IPS DF 4.7 (cell line): Measurements from ENCODE around the gene UBE2QL1.

Experiments used
- DNase-seq: peaks from one replicate; pipeline ENCODE4 v3.0.0-alpha.2; 2013; ENCODE audit warnings: low spot score; ENCODE audit errors: extremely low read depth

UBE2QL1 gene

DNA sequence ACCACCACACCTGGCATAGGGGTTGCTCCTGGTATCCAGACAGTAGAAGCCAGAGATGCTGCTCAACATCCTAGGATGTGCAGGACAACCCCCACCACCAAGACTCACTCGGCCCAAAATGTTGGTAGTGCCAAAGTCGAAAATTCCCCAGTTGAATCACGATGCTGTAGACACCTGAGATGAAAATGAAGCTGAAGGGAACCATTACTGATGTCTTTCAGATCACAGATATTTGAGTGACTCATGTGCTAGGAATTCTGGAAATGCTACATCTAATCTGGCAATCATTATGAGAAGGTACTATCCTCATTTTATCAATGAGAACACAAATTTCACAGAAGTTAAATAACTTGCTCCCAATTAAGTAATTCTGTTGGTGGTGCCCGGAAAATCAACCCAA lies 21.0 kb upstream of the UBE2QL1 start:
- no peak for DNase-seq

DNA sequence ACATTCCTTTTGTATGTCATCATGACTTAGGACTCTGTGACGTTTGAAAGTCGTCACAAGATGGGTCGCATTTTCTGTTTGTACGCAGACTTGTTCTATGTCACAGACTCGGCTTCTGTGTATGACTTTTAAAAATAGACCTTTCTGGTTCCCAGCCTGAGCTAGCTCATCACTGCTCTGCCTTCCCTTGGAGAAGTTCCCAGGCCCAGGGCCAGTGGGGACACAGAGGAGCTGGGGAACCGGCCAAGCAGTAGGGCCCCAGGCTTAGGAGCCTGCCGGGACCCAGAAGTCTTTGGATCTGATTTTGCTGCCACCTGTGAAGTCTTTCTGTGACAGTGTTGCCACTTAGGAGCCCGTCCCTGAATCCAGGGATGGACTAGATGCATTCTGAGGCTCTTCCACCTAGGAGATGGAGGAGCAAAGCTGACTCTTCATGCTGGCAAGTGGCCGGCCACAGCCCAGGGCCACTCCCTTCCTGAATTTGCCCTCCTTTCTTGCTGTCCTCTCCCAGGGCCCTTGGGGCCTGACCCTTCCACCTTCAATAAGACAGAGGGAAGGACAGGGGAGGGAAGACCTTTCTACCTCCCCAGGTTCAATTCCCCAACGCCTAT lies 18.1 kb upstream of the UBE2QL1 start:
- no peak for DNase-seq

DNA sequence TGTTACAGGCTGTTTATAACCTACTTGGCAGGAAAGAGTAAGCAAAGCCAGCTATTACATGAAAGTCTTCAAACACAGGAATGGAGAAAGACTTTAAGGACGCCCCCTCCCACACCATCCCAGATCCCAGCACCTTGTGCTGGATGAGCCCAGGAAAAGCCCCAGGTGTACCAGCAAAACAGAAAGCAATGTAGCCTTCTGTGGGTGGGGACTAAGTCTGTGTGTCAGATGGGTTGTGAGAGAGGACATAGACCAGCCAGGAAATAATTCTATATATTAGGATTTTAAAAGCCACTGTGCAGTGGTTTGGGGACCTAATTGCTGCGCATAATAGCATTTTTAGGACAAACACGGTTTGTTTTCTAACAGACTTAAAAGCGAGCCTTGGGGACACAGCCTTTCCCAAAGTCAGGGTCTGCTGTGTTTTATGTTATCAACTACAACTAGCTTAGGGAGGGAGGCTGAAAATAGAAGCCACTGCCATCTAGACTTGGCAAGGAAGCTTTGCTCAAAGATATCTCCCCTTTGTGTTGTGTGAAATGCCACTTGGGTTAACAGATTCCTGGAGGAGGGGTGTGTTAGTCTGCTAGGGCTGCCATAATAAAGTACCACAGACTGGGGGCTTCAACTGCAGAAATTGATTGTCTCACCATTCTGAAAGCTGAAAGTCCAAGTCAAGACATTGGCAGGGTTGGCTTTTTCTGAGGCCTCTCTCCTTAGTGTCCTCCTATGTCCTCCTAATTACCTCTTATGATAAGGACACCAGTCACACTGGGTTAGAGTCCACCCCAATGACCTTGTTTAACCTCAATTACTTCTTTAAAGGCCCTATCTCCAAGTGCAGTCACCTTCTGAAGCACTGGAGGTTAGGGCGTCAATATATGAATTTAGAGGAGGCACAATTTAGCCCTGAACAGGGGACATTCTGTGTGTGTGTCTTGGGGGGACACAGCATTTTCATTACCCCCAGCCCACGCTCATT lies 17.2 kb upstream of the UBE2QL1 start:
- no peak for DNase-seq

DNA sequence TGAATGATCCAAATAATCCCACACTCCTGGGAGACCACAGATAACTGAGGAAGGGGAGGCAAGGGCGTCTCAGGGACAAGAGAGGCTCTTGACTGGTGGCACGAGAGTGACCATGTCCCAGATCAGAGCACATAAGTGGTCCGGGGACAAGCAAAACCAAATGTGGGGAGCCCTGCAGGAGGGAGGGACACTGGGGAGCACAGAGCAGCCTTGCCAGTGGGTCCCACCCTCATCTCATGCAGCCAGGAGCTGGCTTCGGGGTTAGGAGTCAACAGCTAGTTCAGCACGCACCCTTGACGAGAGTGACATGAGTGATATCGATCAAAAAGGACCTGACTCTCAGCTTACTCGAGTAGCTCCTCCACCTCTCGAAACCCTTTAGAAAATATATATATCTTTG lies 16.5 kb upstream of the UBE2QL1 start:
- no peak for DNase-seq

DNA sequence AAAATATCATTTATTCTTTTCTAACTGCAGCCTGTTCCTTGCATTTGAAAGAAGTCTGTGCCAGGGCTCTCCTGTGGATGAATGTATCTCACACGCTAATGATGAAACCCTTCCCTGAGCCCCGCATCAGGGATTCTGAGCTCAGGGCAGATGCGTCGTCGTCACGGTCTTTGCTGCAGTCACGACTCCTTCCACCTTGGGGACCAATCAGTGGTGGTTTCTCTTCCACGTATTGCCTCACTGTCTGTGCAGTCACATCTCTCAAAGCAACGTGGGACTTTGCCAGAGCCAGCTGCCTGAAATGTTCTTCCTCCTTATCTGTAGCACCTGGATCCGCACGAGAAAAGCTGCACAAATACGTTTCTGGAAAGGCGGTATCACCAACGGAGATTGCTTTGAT lies 13.9 kb upstream of the UBE2QL1 start:
- DNase-seq, result no peak

DNA sequence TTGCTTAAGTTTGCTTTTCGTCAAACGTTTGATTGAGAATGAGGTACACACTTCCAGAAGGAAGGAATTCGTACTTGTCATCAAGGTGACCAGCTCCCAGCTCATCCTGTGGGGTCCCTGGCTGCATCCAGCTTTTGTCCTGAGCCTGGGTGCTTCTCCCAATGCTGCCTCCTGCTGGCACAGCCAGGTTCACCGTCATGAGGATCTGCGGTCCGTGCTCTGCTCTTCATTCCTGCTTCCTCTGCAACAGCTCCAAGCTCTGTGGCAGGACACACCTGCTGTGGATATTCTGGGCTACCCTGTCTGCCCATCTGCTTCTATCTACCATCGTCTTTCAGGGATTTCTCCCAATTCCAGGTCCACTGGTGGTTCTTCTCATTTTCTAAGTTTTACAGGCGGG lies 13.3 kb upstream of the UBE2QL1 start:
- peak; percentile 19 for DNase-seq

DNA sequence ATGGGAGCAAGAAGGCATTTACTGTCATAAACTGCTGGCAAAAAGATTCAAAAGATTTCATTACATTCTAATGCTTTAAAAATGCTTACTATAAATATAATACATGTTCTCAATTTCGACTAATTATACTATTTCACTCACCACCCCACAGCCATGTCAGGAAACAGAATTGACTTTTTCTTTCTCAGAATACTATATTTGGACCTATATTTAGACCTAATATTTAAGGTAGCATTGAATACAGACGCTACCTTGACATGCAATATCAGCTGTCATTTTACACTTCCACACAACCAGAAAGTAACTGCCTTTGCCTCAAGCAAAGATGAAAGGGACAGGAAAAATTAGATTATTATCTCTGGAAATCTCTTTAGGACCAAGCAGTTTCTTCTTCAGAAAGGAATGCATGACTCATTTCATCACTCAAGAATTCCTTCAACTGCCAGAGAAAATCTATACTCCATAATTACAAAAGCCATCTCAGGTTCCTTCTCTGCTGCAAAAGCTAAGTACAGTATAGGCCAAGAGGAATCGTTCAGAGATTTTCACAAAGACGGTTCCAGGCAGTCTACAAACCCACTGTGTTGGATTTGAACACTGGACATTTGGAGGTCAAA lies 11.8 kb upstream of the UBE2QL1 start:
- DNase-seq, result no peak

DNA sequence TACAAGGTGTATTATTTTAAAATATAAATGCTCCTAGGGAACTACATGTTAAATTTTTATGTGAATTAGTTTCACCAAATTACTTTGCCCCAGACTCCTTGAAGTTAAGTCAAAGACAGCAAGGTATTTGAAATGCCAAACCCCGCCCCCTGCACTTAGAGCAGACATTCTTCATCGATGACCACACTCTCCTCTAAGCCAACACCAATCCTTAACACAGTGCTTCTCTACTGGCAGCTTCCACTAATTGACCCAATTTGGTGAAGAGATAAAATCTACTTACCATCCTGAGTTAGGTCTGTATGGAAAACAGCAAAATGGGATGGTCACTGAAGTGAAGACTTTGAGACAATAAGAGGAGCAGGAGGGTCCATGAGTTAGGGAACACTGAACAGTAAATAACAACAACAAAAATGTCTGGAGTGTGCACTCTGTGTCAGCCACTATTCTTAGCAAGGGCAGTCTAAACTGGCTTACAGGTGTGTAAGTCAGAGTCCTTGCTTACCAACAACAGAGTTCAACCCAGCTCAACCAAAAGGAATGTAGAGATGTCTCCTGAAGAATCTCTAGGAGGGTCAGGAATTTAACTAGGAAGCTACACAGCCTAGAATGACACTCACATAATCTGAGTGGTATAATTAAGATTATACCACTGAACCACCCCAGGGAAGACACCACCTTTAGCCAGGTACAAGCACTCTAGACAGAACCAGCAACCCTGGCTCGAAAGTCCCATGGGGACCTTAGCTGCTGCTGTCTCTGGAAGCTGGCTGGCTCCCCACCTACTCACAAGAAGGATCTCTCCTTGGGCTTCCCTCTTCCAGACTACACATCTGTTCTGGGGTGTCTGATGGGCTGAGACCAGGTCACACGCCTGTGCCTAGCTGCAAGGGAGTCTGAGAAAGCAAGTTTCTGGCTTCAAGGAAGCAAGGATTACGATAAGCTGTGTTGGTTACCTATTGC lies 8.8 kb upstream of the UBE2QL1 start:
- DNase-seq, result no peak

DNA sequence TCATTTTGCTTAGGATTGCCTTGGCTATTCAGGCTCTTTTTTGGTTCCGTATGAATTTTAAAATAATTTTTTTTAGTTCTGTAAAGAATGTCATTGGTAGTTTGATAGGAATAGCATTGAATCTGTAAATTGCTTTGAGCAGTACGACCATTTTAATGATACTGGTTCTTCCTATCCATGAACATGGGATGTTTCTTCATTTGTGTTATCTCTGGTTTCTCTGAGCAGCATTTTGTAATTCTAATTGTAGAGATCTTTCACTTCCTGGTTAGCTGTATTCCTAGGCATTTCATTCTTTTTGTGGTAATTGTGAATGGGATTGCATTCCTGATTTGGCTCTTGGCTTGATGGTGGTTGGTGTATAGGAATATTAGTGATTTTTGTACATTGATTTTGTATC lies 6.3 kb upstream of the UBE2QL1 start:
- no peak for DNase-seq

DNA sequence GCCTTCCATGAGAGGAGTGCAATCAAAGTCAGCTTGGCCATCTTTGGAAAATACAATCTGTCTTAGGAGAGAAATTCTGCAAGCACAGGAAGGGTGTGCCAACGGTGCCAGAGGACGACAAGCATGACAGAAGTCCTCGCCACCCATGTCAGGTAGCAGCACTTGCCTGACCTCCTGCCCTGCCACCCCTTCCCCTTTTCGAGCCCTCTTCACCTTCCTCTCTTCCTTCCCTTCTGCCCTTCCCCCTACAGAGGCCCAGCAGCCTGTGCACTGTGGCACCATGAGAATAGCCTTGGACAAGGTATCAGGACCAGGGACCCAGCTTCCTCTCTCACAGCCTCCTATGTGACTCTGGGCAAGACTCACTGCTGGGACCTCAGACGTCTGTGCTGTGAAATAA lies 5.3 kb upstream of the UBE2QL1 start:
- no peak for DNase-seq

DNA sequence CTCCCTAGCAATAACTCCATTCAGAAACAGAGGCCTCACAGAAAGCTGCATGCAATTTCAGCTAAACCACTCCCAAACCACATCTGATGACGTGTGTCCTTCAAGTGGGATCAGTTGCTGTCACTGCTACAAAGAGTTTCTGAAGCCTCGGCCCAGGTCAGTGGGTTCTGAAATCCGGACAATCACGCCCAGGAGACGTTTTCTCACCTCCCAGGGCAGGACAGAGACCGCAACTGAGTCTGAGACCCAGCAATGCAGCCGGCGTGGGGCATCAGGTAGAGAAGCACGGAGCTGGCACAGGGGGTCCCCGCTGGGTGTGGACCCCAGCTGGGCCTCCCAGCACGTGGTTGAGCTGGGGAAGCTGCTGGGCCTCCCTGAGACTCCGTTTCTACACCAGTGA lies 2.6 kb upstream of the UBE2QL1 start:
- DNase-seq, result no peak

DNA sequence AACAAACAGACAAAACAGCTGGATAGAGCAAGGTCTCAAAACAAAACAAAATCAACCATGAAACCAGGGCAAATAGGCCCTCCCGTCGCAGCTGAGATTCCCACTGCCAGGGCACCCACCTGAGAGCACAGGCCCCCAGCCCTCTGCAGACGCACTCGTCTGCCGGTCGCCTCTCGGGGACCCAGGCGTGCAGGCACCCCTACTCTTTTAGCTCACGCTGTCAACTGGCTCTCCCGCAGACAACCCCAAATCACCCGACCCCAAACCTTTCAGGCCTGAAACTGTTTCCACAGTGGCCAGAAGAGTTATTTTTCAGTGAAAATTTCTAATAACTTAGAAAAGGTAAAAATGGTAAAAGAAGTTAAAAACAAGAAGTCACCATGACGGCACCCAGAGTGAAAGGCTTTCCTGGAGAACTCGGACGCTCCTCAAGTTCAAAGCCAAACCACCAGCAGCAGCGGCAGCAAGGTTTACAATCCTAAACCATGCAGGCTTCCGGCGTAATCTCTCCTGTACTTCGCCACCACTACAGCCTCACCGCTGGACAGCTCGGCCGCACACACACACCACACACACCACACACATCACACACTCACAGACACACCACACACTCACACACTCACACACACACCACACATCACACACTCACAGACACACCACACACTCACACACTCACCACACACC lies 1.9 kb upstream of the UBE2QL1 start:
- no peak for DNase-seq

DNA sequence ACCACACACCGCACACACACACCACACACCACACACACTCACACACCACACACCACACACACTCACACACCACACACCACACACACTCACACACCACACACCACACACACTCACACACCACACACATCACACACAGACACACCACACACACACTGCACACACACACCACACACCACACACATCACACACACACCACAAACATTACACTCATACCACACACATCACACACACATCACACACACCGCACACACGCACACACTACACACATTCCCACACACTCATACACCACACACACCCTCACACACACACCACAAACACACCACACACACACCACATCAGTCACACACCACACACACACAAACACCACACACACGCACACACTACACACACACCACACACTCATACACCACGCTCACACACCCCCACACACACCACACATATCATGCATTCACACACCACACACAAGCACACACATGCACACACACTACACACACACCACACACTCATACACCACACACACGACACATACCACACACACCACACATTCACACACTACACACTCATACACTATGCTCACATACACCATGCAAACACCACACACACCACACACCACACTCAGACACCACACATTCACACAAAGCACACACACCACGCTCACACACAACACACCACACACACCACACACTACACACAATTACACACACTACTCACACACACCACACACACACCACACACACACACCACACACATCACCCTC lies 1.1 kb upstream of the UBE2QL1 start:
- DNase-seq, result no peak

DNA sequence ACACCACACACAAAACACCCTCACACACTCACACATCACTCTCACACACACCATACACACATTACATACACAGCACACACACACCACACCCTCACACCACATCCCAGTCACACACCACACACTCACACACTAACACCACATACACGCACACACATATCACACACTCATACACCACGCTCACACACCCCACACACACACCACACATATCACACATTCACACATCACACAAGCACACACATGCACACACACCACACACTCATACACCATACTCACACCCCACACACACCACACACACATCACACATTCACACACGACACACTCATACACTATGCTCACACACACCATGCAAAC lies 543 bp upstream of the UBE2QL1 start:
- no peak for DNase-seq

DNA sequence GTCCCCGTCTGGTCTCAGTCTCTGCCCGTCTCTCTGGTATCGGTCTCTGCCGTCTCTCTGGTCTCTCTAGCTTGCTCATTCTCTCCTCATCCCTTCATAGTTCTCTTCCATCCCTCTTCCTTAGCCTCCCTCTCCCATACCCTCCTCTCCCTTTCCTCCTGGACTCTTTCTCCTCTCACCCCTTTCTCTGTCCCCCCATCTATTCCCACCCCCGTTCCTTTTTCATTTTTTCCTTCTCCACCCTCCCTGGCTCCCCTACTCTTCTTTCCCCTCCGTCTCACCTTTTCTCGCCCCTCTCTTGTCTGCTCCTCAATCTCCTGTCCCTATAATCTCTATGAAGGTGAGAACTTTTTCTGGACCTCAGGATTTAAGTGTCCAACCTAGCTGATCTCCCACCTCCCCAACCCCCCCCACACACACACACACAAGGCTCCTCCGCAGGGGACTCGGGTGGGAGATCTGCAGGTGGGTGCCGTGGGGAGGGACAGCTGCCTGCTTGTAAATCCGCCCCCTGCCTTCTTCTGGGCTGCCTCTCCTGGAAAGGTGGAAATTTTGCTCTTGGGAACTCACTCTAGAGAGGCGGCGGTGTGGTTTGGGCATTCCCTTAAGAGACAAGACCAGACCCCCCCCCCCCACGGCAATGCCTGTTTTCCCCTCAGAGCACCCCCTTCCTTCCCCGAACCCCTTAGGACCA lies 953 bp downstream of the UBE2QL1 start:
- DNase-seq, result no peak

DNA sequence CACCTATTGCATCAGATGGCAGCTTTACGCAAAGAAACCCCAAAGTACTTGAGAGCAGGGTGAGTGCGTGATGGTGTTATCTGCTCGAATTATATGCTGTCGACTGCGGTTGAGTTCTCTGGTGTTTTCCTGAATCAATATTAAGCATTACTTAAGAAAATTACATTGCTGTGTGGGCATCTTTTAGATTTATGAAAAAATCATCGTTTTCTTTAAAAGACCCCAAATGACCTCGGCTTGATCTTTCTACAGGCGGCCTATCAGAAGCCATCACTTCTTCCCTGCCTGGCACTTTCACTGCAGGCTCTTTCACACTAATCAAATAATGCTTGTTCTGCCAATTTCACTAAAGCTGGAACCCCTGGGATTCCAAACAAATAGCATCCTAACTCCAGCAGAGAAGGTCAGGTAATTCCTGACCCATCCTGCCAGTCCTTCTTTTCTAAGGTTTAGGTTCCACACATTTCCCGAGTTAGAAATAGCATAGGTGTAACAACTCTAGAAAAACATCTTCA lies 1.7 kb downstream of the UBE2QL1 start:
- no peak for DNase-seq

DNA sequence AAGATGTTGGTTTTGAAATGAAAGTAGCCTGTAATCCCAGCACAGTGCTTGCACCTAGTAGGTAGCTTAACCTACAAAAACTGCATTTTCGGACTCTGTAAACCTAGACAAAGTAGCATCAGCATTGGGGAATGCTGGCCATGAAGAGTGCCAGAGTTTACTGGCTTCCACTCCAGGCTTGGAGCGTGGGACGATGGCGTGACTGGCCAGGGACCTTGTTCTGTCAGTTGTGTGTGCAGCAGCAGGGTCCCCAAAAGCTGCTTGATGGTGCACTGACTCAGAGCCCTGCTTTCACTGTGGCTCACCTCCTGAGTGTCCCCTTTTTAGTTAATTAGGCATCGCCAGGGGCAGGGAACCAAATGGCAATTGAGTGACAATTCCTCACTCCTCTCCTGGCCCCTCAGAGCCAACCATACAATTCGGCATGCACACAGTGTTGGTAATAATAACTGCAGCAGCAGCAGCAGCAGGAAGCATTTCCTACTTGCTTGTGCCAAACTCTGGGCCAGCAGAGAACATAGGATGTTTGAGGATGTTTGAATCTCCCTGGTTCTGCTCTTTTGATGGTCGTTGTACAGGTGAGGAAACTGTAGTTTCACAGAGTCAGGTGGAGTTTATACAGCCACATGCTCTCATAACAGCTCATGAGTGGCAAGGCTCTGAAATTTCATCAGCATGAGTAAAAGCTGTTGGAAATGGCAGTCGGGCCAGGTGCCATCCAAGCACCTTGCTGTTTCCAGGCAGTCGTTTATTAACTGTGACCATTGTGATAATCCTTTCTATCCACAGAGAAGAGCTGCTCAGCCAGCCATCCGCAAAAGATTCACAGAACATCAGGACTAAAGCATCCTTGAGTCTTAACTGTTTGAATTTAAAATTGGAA lies 4.2 kb downstream of the UBE2QL1 start:
- DNase-seq, result no peak

DNA sequence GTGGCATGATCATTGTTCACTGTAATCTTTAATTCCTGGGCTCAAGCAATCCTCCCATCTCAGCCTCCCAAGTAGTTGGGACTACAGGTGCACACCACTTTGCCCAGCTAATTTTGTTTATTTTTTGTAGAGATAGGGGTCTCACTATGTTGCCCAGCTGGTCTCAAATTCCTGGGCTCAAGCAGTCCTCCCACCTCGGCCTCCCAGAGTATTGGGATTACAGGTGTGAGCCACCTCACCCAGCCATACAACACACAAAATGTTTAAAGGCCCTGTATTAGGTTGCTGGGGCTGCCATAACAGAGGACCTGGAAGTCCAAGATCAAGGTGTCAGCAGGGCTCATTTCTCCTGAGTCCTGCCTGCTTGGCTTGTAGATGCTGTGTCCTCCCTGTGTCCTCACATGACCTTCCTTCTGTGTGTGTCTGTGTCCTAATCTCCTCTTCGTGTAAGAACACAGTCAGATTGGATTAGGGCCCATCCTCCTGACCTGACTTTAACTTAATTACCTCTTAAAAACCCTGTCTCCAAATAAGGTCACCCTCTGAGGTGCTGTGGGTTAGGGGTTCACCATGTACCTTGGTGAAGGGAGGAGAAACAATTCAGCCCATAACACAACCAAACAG lies 5.4 kb downstream of the UBE2QL1 start:
- DNase-seq, result no peak
